Measurements from ENCODE around the gene LRRC8B.
"Not testable (repeated sequence)": the region's sequence is repeated elsewhere in the genome, so short reads cannot be mapped to it uniquely, and the experiment has no call there.

Gene LRRC8B

DNA sequence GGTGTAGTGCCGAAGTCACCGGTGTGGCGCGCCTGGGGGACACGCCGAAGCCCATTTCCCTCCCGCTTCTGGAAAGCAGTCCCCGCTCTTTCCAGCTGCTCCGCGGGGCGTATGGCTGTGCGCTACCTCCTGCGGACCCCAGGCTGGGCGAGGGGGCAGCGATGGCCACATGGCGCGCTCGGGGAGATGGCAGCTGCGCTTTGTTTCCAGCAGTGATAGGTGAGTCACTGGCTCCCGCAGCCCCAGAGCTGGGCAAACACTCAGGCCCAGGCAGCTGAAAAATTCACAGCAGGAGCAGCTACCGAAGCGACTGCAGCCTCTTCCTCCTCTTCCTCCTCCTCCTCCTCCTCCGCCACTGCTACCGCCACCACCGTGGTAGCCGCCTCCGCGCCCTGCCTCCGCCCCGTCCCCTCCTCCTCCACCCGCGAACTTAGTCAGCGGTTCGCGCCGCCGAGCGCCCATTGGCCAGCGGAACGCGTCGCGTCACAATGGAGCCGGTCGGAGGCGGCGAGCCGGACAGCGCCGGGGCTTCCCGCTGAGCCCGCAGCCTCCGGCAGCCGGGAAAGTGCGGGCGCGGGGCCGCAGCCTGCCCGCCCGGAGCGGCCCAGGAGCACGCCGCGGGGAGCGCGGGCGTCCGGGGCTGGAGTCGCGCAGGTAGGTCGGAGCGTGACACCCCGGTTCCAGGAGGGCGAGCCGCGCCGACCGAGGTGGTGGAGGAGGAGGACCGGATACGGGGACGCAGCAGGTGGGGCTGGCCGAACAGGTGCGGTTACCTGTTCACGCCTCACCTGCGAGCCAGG lies at the start of gene LRRC8B:
LRRC8B (plus strand) TSS at position 461 of the 800 bp plus-strand sequence. CDS start 57,822 bp downstream, outside the sequence.
- peak; percentile 77 to 91 (median 77) for DNase-seq (ENCODE audit: low read depth in 3 of 3)

DNA sequence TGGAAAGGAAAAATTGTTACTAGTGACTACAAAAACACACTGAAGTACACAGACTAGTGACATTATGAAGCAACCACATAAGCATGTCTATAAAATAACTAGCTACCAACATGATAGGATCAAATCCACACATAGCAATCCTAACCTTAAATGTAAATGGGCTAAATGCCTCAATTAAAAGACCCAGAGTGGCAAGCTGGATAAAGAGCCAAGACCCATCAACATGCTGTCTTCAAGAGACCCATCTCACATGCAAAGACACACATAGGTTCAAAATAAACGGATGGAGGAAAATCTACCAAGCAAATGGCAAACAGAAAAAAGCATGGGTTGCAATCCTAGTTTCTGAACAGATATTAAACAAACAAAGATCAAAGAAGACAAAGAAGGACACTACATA lies 49.4 kb upstream of the LRRC8B start:
- no peak for DNase-seq (ENCODE audit: low read depth in 3 of 3)

DNA sequence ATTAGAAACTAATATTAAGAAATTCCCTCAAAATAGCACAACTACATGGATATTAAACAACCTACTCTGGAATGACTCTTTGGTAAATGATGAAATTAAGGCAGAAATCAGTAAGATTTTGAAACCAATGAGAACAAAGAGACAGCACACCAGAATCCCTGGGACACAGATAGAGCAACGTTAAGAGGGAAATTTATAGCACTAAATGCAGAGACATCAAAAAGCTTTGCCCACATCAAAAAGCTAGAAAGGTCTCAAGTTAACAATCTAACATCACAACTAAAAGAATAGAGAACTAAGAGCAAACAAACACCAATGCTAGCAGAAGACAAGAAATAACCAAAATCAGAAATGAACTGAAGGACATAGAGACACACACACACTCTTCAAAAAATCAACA lies 48.6 kb upstream of the LRRC8B start:
- no peak for DNase-seq (ENCODE audit: low read depth in 3 of 3)

DNA sequence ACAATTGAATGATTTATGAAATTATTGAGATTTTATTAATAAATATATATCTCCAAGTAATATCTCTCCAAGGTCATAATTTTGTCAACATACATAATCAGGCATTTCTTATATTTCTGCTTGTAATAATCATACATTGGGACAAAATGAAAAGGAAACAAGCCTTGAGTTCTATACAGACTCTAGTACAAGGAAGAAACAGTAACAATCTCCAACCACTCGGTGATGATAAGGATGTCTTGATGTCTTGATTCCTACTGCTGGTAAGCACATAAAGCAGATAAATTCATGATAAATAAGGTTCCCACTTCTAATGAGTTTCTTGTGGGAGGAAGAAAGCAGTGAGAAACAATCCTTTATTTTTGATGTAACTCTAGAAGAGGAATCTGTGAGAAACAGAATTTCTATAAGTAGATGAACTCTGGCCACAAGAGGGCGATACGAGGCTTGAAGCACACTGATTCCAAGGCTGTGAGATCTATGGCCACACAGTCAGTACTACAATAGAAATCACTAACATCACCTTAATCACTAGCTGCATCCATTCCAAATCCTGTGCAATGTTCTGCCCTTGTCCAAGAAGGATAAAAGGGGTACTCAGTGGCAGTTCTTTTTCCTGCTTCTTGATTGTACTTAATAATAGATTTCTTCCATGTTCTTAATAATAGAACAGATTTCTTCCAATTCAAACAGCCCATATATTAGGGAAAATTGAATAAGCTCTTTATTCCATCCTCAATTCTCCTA lies 41.4 kb upstream of the LRRC8B start:
- peak; percentile 55 to 75 (median 70) for DNase-seq (ENCODE audit: low read depth in 3 of 3)

DNA sequence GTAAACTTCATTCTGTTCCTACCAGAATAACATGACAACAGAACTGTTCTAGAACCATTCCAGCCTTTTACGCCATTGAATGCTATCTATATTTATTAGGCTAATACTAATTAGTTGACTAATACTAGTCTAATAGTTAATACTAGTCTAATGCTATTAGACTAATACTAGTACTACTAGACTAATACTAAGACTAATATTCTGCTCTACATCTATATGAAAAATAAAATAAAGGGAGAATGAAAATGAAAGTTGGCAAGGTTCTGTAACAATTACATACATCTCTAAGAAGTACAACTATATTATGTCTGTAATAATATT lies 40.9 kb upstream of the LRRC8B start:
- DNase-seq (ENCODE audit: low read depth in 3 of 3) = no peak

DNA sequence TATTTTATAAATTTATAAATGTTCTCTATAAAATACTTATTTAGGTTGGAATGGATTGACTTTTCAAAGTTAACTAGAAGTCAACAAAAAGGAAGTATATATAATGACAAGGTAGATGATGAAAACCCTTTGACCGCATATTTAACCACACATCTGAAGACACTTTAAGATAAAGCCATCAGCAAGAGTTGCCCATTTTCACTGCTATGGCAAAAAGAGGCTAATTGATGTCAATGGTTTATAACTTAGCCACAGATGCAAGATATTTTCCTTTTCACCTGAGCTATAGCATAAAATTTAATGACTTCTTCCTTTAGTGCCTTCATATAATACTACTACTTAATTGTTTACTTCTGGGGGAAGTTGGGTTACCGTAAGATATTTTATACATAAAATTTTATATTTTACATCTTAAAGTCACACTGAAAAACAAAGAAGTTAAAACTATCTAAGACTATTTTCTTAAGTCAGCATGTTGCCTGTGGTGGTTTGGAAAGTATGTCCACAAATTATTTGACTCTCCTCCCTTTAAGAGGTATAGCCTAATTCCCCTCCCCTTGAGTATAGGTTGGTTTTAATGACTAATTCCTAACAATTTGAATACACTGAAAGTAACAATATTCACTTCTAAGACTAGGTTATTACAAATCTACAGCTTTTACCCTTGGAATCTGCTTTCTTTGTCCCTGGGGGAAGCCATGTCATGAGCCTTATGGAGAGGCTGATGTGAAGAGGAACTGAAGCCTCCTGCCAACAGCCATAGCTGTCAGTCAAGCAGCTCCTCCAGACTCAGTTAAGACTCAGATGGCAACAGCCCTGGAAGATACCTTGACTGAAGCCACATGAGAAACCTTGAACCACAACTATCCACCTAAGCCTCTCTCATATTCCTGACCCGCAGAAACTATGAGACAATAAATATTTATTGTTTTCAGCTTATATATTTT lies 40.3 kb upstream of the LRRC8B start:
- no peak for DNase-seq (ENCODE audit: low read depth in 3 of 3)

DNA sequence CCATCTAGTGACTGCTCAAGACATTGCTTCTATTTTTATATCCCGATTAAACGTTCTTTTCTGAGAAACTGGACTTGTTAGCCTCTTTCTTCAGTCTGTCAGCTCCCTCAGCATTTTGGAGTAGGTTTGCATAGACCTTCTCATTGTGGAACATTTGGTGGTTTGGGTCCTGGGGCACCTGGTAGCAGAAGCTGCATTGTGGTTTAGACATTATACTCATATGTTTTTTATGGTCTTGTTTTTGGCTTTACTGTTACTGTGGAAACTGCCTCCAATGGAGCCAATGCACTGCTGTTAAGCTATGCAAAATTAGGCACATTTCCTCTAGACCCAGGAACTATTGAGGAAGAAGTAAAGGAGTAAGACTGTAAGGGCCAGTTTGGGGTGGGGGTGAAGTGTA lies 36.7 kb upstream of the LRRC8B start:
- peak in 1 of 3 experiments; percentile 11 for DNase-seq (ENCODE audit: low read depth in 3 of 3)

DNA sequence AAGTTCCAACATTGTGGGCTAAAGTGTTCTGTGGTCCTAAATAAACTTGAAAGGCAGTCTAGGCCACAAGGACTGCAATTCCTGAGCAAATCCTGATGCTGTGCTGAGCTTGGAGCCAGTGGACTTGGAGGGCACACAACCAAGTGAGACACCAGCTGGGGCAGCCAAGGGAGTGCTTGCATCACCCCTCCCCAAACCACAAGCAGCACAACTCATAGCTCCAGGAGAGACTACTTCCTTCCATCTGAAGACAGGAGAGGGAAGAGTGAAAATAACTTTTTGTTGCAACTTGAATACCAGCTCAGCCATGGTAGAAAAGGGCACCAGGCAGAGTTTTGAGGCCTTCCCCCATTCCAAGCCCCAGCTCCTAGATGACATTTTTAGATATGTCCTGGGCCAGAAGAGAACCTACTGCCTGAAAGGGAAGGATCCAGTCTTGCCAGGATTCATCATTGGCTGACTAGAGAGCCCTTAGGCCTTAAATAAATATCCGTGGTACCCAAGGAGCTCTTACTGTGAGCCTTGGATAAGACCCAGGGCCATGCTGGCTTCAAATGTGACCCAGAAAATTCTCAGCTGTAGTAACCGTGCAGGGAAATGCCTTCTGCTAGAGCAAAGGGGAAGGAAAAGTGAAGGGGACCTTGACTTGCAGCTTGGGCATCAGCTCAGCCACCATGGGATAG lies 35.4 kb upstream of the LRRC8B start:
- no peak for DNase-seq (ENCODE audit: low read depth in 3 of 3)

DNA sequence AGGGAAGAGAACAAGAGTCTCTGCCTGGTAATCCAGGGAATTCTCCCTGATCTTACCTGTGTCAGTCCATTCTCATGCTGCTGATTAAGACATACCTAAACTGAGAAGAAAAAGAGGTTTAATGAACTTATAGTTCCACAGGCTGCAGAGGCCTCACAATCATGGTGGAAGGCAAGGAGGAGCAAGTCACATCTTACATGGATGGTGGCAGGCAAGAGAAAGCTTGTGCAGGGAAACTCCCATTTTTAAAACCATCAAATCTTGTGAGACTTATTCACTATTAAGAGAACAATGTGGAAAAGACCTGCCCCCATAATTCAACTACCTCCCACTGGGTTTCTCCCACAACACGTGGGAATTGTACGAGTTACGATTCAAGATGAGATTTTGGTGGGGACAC lies 34.2 kb upstream of the LRRC8B start:
- no peak for DNase-seq (ENCODE audit: low read depth in 3 of 3)

DNA sequence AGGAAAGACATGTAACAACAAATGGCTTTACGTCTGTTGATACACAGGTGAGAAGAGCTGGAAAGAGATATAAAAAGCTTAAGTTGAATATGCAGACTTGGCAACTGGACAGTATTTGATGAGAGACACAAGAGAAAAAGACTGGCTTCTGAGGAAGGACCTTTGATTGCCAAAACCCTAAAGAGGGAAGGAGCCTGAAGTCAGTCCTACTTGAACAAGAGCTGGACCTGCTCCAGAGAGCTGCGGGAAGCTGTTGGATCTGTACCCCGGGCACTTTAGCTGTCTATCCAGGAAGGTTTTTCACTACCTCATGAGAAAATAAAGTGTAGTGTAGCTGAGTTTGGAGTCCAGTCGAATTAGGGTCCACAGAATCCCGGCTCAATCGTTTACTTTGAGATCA lies 25.3 kb upstream of the LRRC8B start:
- no peak for DNase-seq (ENCODE audit: low read depth in 3 of 3)

DNA sequence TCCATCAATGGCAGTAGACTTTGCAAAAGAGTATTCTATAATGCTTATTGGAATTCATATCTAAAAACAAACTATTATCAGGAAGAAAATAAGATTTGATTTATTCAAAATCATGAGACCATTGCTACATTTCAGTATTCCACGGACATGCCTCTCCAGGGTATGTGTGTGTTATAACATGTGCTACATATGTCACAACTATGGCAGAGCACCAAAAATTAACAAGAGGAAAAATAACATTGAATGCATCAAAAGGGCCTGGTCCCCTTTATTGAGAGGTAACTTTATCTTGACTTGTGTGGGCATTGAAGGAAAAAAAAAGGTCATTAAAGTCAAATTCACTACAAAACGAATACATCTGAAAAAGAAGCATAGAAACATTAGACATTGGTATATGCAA lies 22.6 kb upstream of the LRRC8B start:
- DNase-seq (ENCODE audit: low read depth in 3 of 3) = no peak

DNA sequence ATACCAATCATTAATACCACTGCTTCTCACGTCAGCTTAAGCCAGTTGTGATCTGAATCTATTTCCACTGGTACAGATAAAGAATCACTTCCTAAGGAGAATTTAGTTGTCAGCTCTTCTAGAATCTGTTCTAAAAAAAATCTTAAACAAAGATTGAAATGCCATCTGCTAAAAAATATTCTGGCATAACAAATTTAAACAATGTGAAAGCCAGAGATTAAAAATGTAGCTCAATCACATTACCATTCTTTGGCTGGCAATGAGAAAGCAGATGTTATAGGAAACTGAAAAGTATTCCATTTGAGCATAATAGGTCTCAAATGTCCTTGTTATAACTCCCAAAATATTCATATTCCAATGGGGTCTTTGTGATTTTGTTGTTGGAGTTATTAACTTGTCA lies 21.7 kb upstream of the LRRC8B start:
- DNase-seq (ENCODE audit: low read depth in 3 of 3) = no peak

DNA sequence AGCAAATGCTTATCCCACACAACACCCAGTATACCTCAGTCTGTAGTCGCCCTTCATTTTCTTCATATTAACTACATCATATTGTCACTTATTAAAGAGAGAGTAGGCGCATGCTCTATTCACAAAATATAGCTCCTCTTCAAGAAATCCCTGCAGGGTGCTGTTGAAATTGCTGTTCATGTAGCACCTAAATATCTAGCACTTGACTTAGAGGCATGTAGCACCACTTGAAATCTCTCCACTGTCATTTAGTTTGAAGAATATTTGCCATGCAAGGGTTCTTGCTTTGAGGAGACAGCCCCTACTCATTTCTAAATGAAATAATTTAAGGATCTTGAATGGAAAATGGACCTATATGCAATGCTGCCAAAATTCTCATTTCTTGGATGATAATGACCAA lies 20.9 kb upstream of the LRRC8B start:
- DNase-seq (ENCODE audit: low read depth in 3 of 3) = no peak

DNA sequence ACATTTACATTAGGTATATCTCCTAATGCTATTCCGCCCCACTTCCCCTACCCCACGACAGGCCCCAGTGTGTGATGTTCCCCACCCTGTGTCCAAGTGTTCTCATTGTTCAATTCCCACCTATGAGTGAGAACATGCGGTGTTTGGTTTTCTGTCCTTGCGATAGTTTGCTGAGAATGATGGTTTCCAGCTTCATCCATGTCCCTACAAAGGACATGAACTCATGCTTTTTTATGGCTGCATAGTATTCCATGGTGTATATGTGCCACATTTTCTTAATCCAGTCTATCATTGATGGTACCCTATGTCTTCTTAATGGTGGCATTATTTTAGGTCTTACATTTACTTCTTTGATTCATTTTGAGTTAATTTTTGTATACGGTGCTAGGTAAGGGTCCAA lies 14.6 kb upstream of the LRRC8B start:
- DNase-seq (ENCODE audit: low read depth in 3 of 3) = not testable (repeated sequence)

DNA sequence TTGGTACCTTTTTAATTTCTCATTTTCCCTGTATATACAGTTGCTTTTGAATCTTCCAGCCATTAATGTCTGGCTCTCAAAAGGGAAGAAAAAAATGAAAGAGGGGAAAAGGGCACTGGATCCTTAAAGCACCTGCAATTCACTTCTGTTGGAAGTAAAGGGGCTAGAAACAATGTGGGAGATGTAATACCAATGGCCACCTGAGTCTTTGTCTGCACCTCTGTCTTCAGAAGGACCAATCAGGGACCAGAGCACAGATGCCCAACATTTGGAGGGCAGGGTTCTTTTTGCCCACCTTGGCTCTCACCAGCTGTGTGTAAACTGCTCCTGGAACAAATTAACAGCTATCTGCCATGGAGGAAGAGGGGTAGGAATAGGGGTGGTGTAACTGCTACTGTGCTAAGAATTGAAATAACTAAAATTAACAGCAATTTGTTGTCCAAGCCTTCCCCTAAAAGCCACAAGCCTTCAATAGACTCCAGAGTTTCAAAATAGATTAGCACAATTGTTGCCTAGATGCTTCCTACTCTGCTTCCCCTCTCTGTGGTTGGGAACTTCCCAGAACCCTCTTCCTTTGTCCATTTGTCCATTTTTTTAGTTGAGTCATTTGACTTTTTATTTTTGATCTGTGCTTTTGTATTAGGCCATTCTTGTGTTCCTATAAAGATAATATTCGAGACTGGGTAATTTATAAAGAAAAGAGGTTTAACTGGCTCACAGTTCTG lies 11.5 kb upstream of the LRRC8B start:
- no peak for DNase-seq (ENCODE audit: low read depth in 3 of 3)

DNA sequence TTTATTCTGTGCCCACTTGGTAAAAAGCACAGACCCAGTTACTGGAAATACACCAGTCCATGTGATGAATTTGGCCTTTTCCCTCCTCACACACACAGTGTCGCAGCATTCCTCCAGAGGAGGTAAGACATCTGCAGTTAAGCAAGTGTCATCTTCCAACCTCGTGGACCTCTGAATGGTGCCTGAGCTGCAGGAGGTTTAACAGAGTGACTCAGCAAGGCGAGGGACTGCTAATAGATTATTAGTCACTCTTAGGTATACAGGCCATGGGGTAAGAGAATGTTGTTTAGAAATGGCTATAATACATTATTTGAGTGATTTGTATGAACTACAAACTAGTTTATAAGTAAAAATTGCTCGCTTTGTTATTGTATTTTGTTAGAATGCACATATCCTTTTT lies 8.6 kb upstream of the LRRC8B start:
- no peak for DNase-seq (ENCODE audit: low read depth in 3 of 3)

DNA sequence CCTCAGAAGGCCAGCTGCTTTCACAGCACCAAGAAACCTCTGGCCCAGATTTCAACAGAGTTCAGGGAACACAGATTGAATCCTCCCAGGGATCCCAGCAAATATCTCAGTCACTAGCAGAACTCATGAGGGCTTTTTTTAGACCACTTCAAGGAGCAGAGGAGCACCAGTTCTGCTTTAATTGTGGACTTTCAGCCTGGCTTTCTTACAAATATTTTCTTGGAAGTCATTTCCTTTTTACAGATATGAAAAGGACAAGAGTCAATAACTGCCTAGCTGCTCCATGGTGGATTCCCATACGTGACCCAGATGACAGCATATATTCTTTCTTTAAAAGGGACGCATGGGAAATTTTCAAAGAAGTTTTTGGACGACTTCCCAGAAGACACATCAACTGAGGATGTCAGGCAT lies 6.4 kb upstream of the LRRC8B start:
- no peak for DNase-seq (ENCODE audit: low read depth in 3 of 3)

DNA sequence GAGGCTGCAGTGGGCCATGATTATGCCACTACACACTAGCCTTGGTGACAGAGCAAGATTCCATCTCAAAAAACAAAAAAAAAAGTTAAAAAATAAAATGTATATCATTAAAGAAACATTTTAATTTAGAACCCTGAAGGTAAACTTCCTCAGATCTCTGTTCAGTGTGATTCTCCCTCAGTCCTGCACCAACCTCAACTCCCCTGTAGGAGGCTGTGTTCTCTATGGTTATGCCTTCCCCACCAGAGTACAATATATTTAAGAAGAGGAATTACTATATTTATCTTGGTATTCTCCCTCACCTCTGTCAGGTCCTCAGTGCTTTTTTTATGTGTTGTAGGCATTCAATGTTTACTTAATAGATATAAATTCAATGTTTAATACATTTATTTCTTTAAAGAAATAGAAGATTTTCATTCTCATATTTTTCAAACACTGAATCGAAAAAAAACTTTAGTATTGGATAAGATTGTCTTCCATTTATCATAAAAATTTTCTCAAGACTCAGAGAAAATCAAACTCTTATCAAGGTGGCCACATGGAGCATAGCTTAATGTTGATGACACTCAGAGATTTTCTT lies 4.8 kb upstream of the LRRC8B start:
- DNase-seq (ENCODE audit: low read depth in 3 of 3) = peak in 2 of 3 experiments; percentile 22 to 32

DNA sequence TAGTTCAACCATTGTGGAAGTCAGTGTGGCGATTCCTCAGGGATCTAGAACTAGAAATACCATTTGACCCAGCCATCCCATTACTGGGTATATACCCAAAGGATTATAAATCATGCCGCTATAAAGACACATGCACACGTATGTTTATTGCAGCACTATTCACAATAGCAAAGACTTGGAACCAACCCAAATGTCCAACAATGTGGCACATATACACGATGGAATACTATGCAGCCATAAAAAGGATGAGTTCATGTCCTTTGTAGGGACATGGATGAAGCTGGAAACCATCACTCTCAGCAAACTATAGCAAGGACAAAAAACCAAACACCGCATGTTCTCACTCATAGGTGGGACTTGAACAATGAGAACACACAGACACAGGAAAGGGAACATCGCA lies 2.7 kb upstream of the LRRC8B start:
- DNase-seq (ENCODE audit: low read depth in 3 of 3) = not testable (repeated sequence)

DNA sequence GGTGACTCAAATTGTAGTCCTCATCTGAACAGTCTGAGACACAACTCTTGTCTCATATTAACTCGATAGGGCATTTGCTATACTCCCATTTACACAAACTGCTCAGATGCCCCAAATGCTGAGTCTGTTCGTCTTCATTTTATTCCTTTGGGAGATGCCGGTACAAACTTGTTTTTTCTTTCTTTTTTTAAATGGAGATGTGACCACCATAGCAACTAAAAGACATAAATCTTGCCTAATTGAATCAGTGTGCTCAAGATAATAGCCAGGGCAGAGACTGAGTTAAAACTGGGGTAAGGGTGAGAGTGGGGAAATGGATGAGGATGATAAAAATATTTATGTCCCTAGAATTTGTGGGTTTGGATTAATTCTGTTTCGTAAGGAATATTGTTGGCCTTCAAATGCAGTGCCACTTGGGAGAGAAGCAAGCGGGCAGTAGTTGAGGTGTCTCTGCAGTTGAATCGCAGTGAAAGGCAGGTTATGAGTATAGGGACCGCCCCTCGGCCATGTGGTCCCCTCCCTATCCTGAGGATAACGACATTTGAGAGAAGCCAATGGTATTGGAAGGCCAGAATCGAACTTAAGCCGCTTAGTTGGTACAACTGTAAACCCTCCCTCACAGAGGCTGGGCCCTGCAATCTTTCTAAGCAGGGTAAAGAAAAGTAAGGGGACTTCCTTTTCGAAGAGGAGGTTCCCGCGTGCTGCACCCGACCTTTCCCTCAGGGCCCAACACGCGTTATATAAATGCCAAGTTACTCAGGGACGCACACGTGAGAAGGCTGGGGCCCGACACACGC lies 859 bp upstream of the LRRC8B start:
- DNase-seq (ENCODE audit: low read depth in 3 of 3) = peak in 2 of 3 experiments; percentile 42 to 67
